Measurements from ENCODE around the gene MYLIP. TPM values are rescaled to one million over a fixed set of nuclear protein-coding genes. Genes with fewer than 3 reads are reported as not detected.

Gene MYLIP
- total RNA-seq, 1 experiment from 2014 or later: 12.5 TPM

DNA sequence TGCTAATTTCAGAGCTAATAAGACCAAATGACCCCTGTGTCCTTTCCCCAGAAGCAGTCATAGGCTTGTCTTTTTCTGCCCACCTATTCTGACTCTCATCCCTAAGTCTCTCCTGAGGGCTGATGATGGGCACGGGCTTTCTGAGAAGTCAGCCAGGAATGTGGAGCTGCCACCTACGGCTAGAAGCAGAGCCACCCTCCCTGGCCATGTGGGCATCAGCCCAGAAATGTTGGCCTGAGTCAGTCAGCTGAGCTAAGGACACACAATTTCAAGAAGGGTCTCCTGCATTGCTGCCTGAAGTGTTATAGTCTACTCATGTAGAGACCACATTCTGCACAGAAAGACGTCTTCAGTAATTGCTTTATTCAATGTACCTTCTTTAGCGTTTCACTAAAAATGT lies 17.1 kb downstream of the MYLIP start:
- no TSS peak for BruUV-seq (replicated peaks)
- CTCF ChIA-PET: no interaction called here
- TF ChIP-seq EZH2 (IDR thresholded peaks at IDR 0.05; ENCODE audit: low read length, unreplicated experiment) (no peak), EZH2phosphoT487 (IDR thresholded peaks at IDR 0.05; ENCODE audit: borderline replicate concordance, low read length) (no peak)
- TF ChIP-seq, protein P1, sequence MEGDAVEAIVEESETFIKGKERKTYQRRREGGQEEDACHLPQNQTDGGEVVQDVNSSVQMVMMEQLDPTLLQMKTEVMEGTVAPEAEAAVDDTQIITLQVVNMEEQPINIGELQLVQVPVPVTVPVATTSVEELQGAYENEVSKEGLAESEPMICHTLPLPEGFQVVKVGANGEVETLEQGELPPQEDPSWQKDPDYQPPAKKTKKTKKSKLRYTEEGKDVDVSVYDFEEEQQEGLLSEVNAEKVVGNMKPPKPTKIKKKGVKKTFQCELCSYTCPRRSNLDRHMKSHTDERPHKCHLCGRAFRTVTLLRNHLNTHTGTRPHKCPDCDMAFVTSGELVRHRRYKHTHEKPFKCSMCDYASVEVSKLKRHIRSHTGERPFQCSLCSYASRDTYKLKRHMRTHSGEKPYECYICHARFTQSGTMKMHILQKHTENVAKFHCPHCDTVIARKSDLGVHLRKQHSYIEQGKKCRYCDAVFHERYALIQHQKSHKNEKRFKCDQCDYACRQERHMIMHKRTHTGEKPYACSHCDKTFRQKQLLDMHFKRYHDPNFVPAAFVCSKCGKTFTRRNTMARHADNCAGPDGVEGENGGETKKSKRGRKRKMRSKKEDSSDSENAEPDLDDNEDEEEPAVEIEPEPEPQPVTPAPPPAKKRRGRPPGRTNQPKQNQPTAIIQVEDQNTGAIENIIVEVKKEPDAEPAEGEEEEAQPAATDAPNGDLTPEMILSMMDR (conservative IDR thresholded peaks at IDR 0.05; ENCODE audit: low read depth, low read length): no peak
- no peaks in the 10 kb centered on the region; the same call in 1 of the 2 replicates for H4K20me1 ChIP-seq (ENCODE audit: low read length)
- no peak overlapping the region for H3K4me2 ChIP-seq (ENCODE audit: low read length)
- no peak overlapping the region for H3K9ac ChIP-seq (ENCODE audit: low read length)
- POLR2A ChIA-PET (ENCODE audit: unreplicated experiment): no interaction called here
- H3K79me2 ChIP-seq (ENCODE audit: low read length): peaks cover under 1% of the 10 kb centered on the region; the same call in 1 of the 2 replicates
- H3F3A ChIP-seq (ENCODE audit: low read length, unreplicated experiment): no peaks in the 10 kb centered on the region
- intact Hi-C loops (cut with micrococcal nuclease): no loop called here
- H3K27me3 ChIP-seq (ENCODE audit: low read length): no peaks in the 10 kb centered on the region
- H3K9me2 ChIP-seq (replicated peaks; ENCODE audit: low read length): no peaks in the 10 kb centered on the region
- H3K4me1 ChIP-seq (ENCODE audit: insufficient read depth, low read length): no peaks in the 10 kb centered on the region
- H3K4me3 ChIP-seq (ENCODE audit: low read length): no peak overlapping the region
- peak; percentile 44 for DNase-seq
- H2AFZ ChIP-seq (ENCODE audit: low read length): no peak overlapping the region
- ATAC-seq: no peak
- H3K36me3 ChIP-seq (ENCODE audit: low read depth, low read length): peaks cover 52% of the 10 kb centered on the region
- no peaks in the 10 kb centered on the region for H3K9me3 ChIP-seq (ENCODE audit: low read length)
- H3K27ac ChIP-seq (ENCODE audit: low read length): no peak overlapping the region

DNA sequence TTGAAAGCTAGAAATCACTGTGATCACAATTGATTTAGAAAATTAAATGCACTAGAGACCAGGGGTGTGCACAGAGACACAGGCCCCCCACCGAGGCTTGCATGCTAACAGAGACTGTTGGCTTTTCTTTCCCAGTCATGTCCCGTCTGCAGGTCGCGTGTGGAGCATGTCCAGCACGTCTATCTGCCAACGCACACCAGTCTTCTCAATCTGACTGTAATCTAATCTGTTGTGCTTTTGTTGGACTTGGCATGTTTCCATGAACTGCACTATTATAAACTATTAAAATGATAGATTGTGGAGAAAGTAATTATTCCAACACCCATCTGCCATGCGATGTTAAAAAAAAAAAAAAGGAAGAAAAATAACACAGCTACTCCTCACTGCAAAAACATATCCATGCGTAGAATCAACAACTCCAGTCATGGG lies 17.7 kb downstream of the MYLIP start:
- no peaks in the 10 kb centered on the region for H3K79me2 ChIP-seq (ENCODE audit: low read length)
- POLR2A ChIA-PET (ENCODE audit: unreplicated experiment): no interaction called here
- CTCF ChIA-PET: no interaction called here
- H3K9ac ChIP-seq (ENCODE audit: low read length): no peak overlapping the region
- no peak overlapping the region for H3K4me2 ChIP-seq (ENCODE audit: low read length)
- no peaks in the 10 kb centered on the region for H3K9me3 ChIP-seq (ENCODE audit: low read length)
- H3K4me1 ChIP-seq (ENCODE audit: insufficient read depth, low read length): no peaks in the 10 kb centered on the region
- DNase-seq (no peak), ATAC-seq (no peak)
- H3F3A ChIP-seq (ENCODE audit: low read length, unreplicated experiment): no peaks in the 10 kb centered on the region
- no peaks in the 10 kb centered on the region; the same call in 1 of the 2 replicates for H4K20me1 ChIP-seq (ENCODE audit: low read length)
- no peak overlapping the region for H3K27ac ChIP-seq (ENCODE audit: low read length)
- intact Hi-C loops (cut with micrococcal nuclease): no loop called here
- H3K27me3 ChIP-seq (ENCODE audit: low read length): no peaks in the 10 kb centered on the region
- TF ChIP-seq EZH2 (IDR thresholded peaks at IDR 0.05; ENCODE audit: low read length, unreplicated experiment) (no peak), EZH2phosphoT487 (IDR thresholded peaks at IDR 0.05; ENCODE audit: borderline replicate concordance, low read length) (no peak)
- TF ChIP-seq, protein P1 (conservative IDR thresholded peaks at IDR 0.05; ENCODE audit: low read depth, low read length): no peak
- H3K9me2 ChIP-seq (replicated peaks; ENCODE audit: low read length): no peaks in the 10 kb centered on the region
- no peak overlapping the region for H3K4me3 ChIP-seq (ENCODE audit: low read length)
- peaks cover 49% of the 10 kb centered on the region for H3K36me3 ChIP-seq (ENCODE audit: low read depth, low read length)
- H2AFZ ChIP-seq (ENCODE audit: low read length): no peak overlapping the region
- no TSS peak for BruUV-seq (replicated peaks)

DNA sequence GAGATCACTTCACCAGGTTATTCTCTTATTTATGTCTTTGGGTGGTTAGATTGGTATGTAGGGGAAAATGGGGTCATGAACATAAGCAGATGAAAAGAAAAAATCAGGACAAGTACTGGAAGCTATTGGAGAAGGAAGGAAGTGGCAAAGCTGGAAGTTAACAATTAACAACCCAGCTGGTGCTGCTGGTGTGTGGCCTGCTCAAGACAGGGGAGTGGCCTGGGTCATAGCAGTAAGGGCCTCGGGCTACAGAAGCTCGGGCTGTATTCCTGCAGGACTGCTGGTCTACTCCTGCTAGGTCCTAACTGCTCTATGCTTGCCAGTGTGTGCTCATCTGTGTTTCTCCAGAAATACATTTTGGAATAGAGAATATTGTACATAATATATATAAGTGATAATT lies 19.6 kb downstream of the MYLIP start:
- H3F3A ChIP-seq (ENCODE audit: low read length, unreplicated experiment): no peaks in the 10 kb centered on the region
- no peaks in the 10 kb centered on the region for H3K9me2 ChIP-seq (replicated peaks; ENCODE audit: low read length)
- ATAC-seq (no peak), DNase-seq (no peak)
- intact Hi-C loops (cut with micrococcal nuclease): no loop called here
- H3K9me3 ChIP-seq (ENCODE audit: low read length): no peaks in the 10 kb centered on the region
- no peak overlapping the region for H3K4me3 ChIP-seq (ENCODE audit: low read length)
- no peak overlapping the region for H3K4me2 ChIP-seq (ENCODE audit: low read length)
- H3K36me3 ChIP-seq (ENCODE audit: low read depth, low read length): peaks cover 31% of the 10 kb centered on the region
- H2AFZ ChIP-seq (ENCODE audit: low read length): no peak overlapping the region
- H3K79me2 ChIP-seq (ENCODE audit: low read length): no peaks in the 10 kb centered on the region
- ChIA-PET POLR2A (ENCODE audit: unreplicated experiment) (no interaction called here), CTCF (no interaction called here)
- no peak overlapping the region for H3K9ac ChIP-seq (ENCODE audit: low read length)
- no TSS peak for BruUV-seq (replicated peaks)
- no peak overlapping the region for H3K27ac ChIP-seq (ENCODE audit: low read length)
- no peaks in the 10 kb centered on the region for H3K27me3 ChIP-seq (ENCODE audit: low read length)
- no peaks in the 10 kb centered on the region for H4K20me1 ChIP-seq (ENCODE audit: low read length)
- TF ChIP-seq EZH2 (IDR thresholded peaks at IDR 0.05; ENCODE audit: low read length, unreplicated experiment): no peak
- no peak for TF ChIP-seq EZH2phosphoT487 (IDR thresholded peaks at IDR 0.05; ENCODE audit: borderline replicate concordance, low read length)
- TF ChIP-seq, protein P1 (conservative IDR thresholded peaks at IDR 0.05; ENCODE audit: low read depth, low read length): no peak
- no peaks in the 10 kb centered on the region for H3K4me1 ChIP-seq (ENCODE audit: insufficient read depth, low read length)

Data from PC-3 (cell line).